PC-9 (cell line): ENCODE data around the gene ACVR2B.

Source experiments
- CTCF ChIP-seq: fragments of 200-600 bp; sonication (generic); conservative IDR thresholded peaks from 2 replicates; pipeline ENCODE4 v1.6.1; 2017; ENCODE audit warnings: mixed run types, antibody characterized with exemption, mild to moderate bottlenecking, moderate library complexity
- EZH2 ChIP-seq: fragments of 200-600 bp; sonication (generic); IDR thresholded peaks from 2 replicates; pipeline ENCODE4 v1.8.0; 2017; ENCODE audit warnings: antibody characterized with exemption, low read depth

GRCh38 chr3:38404286-38404685 lies 49.4 kb upstream of the ACVR2B start:
- no peak for TF ChIP-seq CTCF
- no peak for TF ChIP-seq EZH2
